Endothelial cell of umbilical vein (primary cell): ENCODE data around the gene ANKS1B. TPM values are rescaled to one million over a fixed set of nuclear protein-coding genes. Genes with fewer than 3 reads are reported as not detected.
A peak's percentile ranks its signal among the peaks of the same experiment; 100 is the strongest.

Experiments
- BruUV-seq: library from RNA; stranded (reverse); fragments of 400-500 nt; replicated peaks from 2 replicates; lab custom pipeline; 2021; lab: Mats Ljungman, UMichigan
- CTCF ChIA-PET: fragments of 300-600, 350-600 bp; sonication (Branson Sonifier 250); formaldehyde crosslinking; loops from one replicate; lab custom pipeline; 2021; ENCODE audit warnings: antibody characterized with exemption, inconsistent platforms; lab: Charles Lee
- POLR2A ChIA-PET: fragments of 300-600, 350-600 bp; sonication (Branson Sonifier 250); formaldehyde crosslinking; loops from one replicate; lab custom pipeline; 2021; ENCODE audit warnings: antibody characterized with exemption, inconsistent platforms; lab: Charles Lee
- DNase-seq: peaks from one replicate; pipeline ENCODE4 v3.0.0-alpha.2; 2011; ENCODE audit warnings: low read depth, low spot score
- FAIRE-seq: peaks from 2 replicates; lab custom pipeline; 2011; peaks lifted over from hg19 to GRCh38; lab: Jason Lieb, UNC
- H2AFZ ChIP-seq: 2 replicates; pipeline ENCODE4 v1.6.0; 2012; ENCODE audit warnings: low read depth, low read length, control low read depth, inconsistent platforms
- H3K27ac ChIP-seq: 2 replicates; pipeline ENCODE4 v1.5.1; 2011; ENCODE audit warnings: low read depth, mild to moderate bottlenecking, control low read depth, low read length, moderate library complexity; ENCODE audit not compliant: insufficient read depth
- H3K27me3 ChIP-seq, 2 experiments: 2 replicates each; pipeline versions ENCODE4 v1.6.0 to v1.6.1; 2011; ENCODE audit warnings: low read length in 2 of 2, mixed read lengths in 1 of 2; ENCODE audit not compliant: control insufficient read depth in 2 of 2, insufficient read depth in 2 of 2
- H3K36me3 ChIP-seq, 2 experiments: 2 replicates in 1 of 2; 3 replicates in 1 of 2; pipeline ENCODE4 v1.5.1; 2011; ENCODE audit warnings: low read length in 2 of 2, mild to moderate bottlenecking in 1 of 2, moderate library complexity in 1 of 2; ENCODE audit not compliant: control insufficient read depth in 2 of 2, insufficient read depth in 2 of 2; ENCODE audit errors: extremely low read depth in 1 of 2
- H3K4me1 ChIP-seq: 3 replicates; pipeline ENCODE4 v1.5.1; 2011; ENCODE audit warnings: mild to moderate bottlenecking, low read length; ENCODE audit not compliant: control insufficient read depth, insufficient read depth; ENCODE audit errors: extremely low read depth
- H3K4me2 ChIP-seq: 2 replicates; pipeline ENCODE4 v1.6.1; 2011; ENCODE audit warnings: low read length, control low read depth, mixed read lengths; ENCODE audit not compliant: insufficient read depth
- H3K4me3 ChIP-seq, 3 experiments: fragments of 200-600 bp in 1 of 3; sonication (generic), shearing (Covaris generic) in 1 of 3; replicated peaks in 1 of 3; 2 replicates each; pipeline ENCODE4 v1.5.1; 2011 to 2016; ENCODE audit warnings: control low read depth in 3 of 3, low read length in 3 of 3, mild to moderate bottlenecking in 2 of 3, inconsistent platforms in 1 of 3, low read depth in 1 of 3, moderate library complexity in 1 of 3; ENCODE audit not compliant: insufficient read depth in 1 of 3
- H3K79me2 ChIP-seq: 2 replicates; pipeline ENCODE4 v1.6.0; 2012; ENCODE audit warnings: low read length, inconsistent platforms; ENCODE audit not compliant: control insufficient read depth, insufficient read depth
- H3K9ac ChIP-seq: replicated peaks from 2 replicates; pipeline ENCODE3; 2011; ENCODE audit warnings: low read length, control low read depth; ENCODE audit not compliant: insufficient read depth; ENCODE audit errors: extremely low read depth
- H3K9me1 ChIP-seq: replicated peaks from 3 replicates; pipeline ENCODE4 v1.6.0; 2011; ENCODE audit warnings: mild to moderate bottlenecking, low read length; ENCODE audit not compliant: control insufficient read depth, insufficient read depth; ENCODE audit errors: extremely low read depth
- H3K9me3 ChIP-seq: replicated peaks from 2 replicates; pipeline ENCODE4 v1.5.1; 2012; ENCODE audit warnings: low read length, inconsistent platforms; ENCODE audit not compliant: control insufficient read depth, insufficient read depth
- H4K20me1 ChIP-seq: replicated peaks from 2 replicates; pipeline ENCODE3; 2011; ENCODE audit warnings: mild to moderate bottlenecking, low read length; ENCODE audit not compliant: control insufficient read depth, insufficient read depth; ENCODE audit errors: extremely low read depth
- CTCF ChIP-seq, 2 donors: IDR thresholded peaks; 1 replicate in 1 of 2; 2 replicates in 1 of 2; pipeline ENCODE4 v1.5.1; 2011; ENCODE audit warnings: low read length in 2 of 2, mild to moderate bottlenecking in 2 of 2, moderate library complexity in 2 of 2, control low read depth in 1 of 2, inconsistent platforms in 1 of 2, low read depth in 1 of 2; ENCODE audit not compliant: insufficient read depth in 1 of 2; ENCODE audit errors: extremely low read depth in 1 of 2
- EZH2 ChIP-seq: IDR thresholded peaks from 2 replicates; pipeline ENCODE4 v1.6.1; 2012; ENCODE audit warnings: borderline replicate concordance, low read depth, mild to moderate bottlenecking, moderate library complexity, low read length, inconsistent platforms; ENCODE audit not compliant: severe bottlenecking
- FOS ChIP-seq: IDR thresholded peaks from 2 replicates; pipeline ENCODE4 v1.6.1; 2011; ENCODE audit warnings: mild to moderate bottlenecking, low read length, moderate library complexity, borderline replicate concordance; ENCODE audit not compliant: insufficient read depth
- JUN ChIP-seq: IDR thresholded peaks from 2 replicates; pipeline ENCODE4 v1.6.1; 2011; ENCODE audit warnings: borderline replicate concordance, low read depth; ENCODE audit not compliant: insufficient read length, insufficient read depth
- MYC ChIP-seq: IDR thresholded peaks from one replicate; pipeline ENCODE4 v1.6.1; 2011; ENCODE audit warnings: mild to moderate bottlenecking, low read depth, low read length
- POLR2A ChIP-seq: IDR thresholded peaks from 2 replicates; pipeline ENCODE4 v1.6.1; 2012; ENCODE audit warnings: low read depth, mild to moderate bottlenecking, control low read depth, low read length
- dilution Hi-C: fragments of 300-500 bp; cut with MboI; formaldehyde crosslinking; loops from one replicate; pipeline ENCODE4 v1.15.0; 2019; ENCODE audit warnings: low sequenced_read_pairs; ENCODE audit not compliant: extremely low pct_ligation_motif_present
- intact Hi-C: fragments of 100-400 bp; cut with micrococcal nuclease; formaldehyde crosslinking; loops from one replicate; pipeline ENCODE4 v1.10.0; 2022
- polyA plus RNA-seq, 4 experiments: library from polyadenylated mRNA; depleted of rRNA in 3 of 4; stranded (reverse) in 3 of 4; unstranded in 1 of 4; fragments of >200 nt; gene quantifications; 2 replicates each; pipeline versions ENCODE4 v1.2.1 to v1.2.3, GENCODE V29; 2011 to 2012; ENCODE audit warnings: missing spikeins in 1 of 4
- total RNA-seq: library from RNA; stranded (reverse); gene quantifications from 2 replicates; pipeline ENCODE4 v1.2.3, GENCODE V29; 2021

The ANKS1B gene
- total and polyA plus RNA-seq, 2 donors (not counting 3 experiments of a cell fraction or from before 2014, with no cell fraction given), result 0.15 to 0.38 TPM

GRCh38 chr12:98698603-98699463 lies 1285.9 kb downstream of the ANKS1B start:
- H3K27ac ChIP-seq, result no peak overlapping the region
- H4K20me1 ChIP-seq, result no peaks in the 10 kb centered on the region
- no peak overlapping the region for H3K4me2 ChIP-seq
- peak; percentile 44 to 71 for TF ChIP-seq CTCF (IDR thresholded peaks at IDR 0.05; ENCODE audit: extremely low read depth in 1 of 2, insufficient read depth in 1 of 2, low read depth in 1 of 2, low read length in 2 of 2)
- no peak for TF ChIP-seq MYC
- intact Hi-C loops, result loop anchor here (1.0 kb wide), 3 partner anchors 44 to 299 kb away; no protein-coding TSS in a partner anchor
- DNase-seq (peak; percentile 74), FAIRE-seq (peak; percentile 26)
- peaks cover 5 to 8% of the 10 kb centered on the region in 2 experiments for H3K36me3 ChIP-seq
- ChIA-PET POLR2A (no interaction called here), CTCF (interaction anchor here (0.6 to 4.0 kb wide), 12 partner anchors 9 to 307 kb away, joined by 3 to 68 read pairs (median 3); no protein-coding TSS in a partner anchor)
- H3K9ac ChIP-seq, result no peak overlapping the region
- dilution Hi-C loops, result no loop called here
- H3K9me1 ChIP-seq, result no peaks in the 10 kb centered on the region
- no peak overlapping the region for H3K4me3 ChIP-seq
- H3K27me3 ChIP-seq, result no peaks in the 10 kb centered on the region
- no TSS peak for BruUV-seq
- peaks cover 2% of the 10 kb centered on the region for H3K4me1 ChIP-seq
- no peak overlapping the region for H2AFZ ChIP-seq
- no peaks in the 10 kb centered on the region for H3K9me3 ChIP-seq
- H3K79me2 ChIP-seq, result no peaks in the 10 kb centered on the region

- DNase-seq, result no peak
- Histone ChIP-seq H3K4me3 (no peak overlapping the region), H3K9me1 (no peaks in the 10 kb centered on the region), H3K9me3 (no peaks in the 10 kb centered on the region), H3K4me2 (no peak overlapping the region), H3K36me3 (peaks cover 5 to 8% of the 10 kb centered on the region in 2 experiments), H4K20me1 (no peaks in the 10 kb centered on the region), H3K27ac (no peak overlapping the region), H3K27me3 (no peaks in the 10 kb centered on the region), H3K9ac (no peak overlapping the region), H3K79me2 (no peaks in the 10 kb centered on the region), H2AFZ (no peak overlapping the region), H3K4me1 (peaks cover 2% of the 10 kb centered on the region)
- ChIA-PET CTCF (interaction anchor here (4.0 kb wide), 1 partner anchor 301 kb away, joined by 68 read pairs; no protein-coding TSS in a partner anchor), POLR2A (no interaction called here)
- intact Hi-C loops (no loop called here), dilution Hi-C loops (no loop called here)
- no peak for FAIRE-seq
- TF ChIP-seq JUN (no peak), CTCF (IDR thresholded peaks at IDR 0.05; ENCODE audit: extremely low read depth in 1 of 2, insufficient read depth in 1 of 2, low read depth in 1 of 2, low read length in 2 of 2) (no peak), EZH2 (no peak), POLR2A (no peak), MYC (no peak), FOS (no peak)
- no TSS peak for BruUV-seq
Observed at GRCh38 chr12:98697209-98697608, 1287.5 kb downstream of the ANKS1B start.
